Islet of Langerhans (tissue), 1 donor: ENCODE data around the gene MAGED1.
"Not testable (repeated sequence)": the region's sequence is repeated elsewhere in the genome, so short reads cannot be mapped to it uniquely, and the experiment has no call there.

Experiments used
- FAIRE-seq: peaks from one replicate; lab custom pipeline; 2011; peaks lifted over from hg19 to GRCh38; lab: Jason Lieb, UNC

Gene MAGED1

GRCh38 chrX:51894697-51895336 is 1.4 kb downstream of the MAGED1 start:
- no peak for FAIRE-seq

- no peak for FAIRE-seq
Measured at GRCh38 chrX:51896626-51897025, 3.2 kb downstream of the MAGED1 start.

GRCh38 chrX:51899741-51900140 is 6.3 kb downstream of the MAGED1 start:
- no peak for FAIRE-seq

GRCh38 chrX:51902510-51903050 is 9.2 kb downstream of the MAGED1 start:
- no peak for FAIRE-seq

GRCh38 chrX:51905152-51905551 is 11.7 kb downstream of the MAGED1 start:
- FAIRE-seq, result not testable (repeated sequence)

GRCh38 chrX:51905711-51906110 is 12.3 kb downstream of the MAGED1 start:
- no peak for FAIRE-seq

- FAIRE-seq, result no peak
Measured at GRCh38 chrX:51917604-51918003, 24.2 kb downstream of the MAGED1 start.

- FAIRE-seq, result no peak
Measured at GRCh38 chrX:51922561-51922960, 29.1 kb downstream of the MAGED1 start.

- peak; percentile 99 for FAIRE-seq
Measured at GRCh38 chrX:51931566-51932150, 38.2 kb downstream of the MAGED1 start.
